Motor neuron (in vitro differentiated cells): ENCODE data around the gene MAFG. TPM values are rescaled to one million over a fixed set of nuclear protein-coding genes. Genes with fewer than 3 reads are reported as not detected.

ENCODE experiments used
- ATAC-seq, 8 experiments: fragments of 200-7000 bp; cut with Tn5 transposase; replicated peaks in 6 of 8; 2 replicates each; pipeline ENCODE4 v1.8.0; 2021; ENCODE audit warnings: mild to moderate bottlenecking in 8 of 8, moderate library complexity in 8 of 8
- H3K27ac ChIP-seq, 2 donors: fragments of 250-450 bp; sonication (Bioruptor Pico); 2 replicates each; pipeline ENCODE4 v1.9.0; 2021; ENCODE audit warnings: antibody characterized with exemption in 2 of 2, mild to moderate bottlenecking in 2 of 2, moderate library complexity in 1 of 2
- H3K4me1 ChIP-seq, 2 donors: fragments of 250-450 bp; sonication (Bioruptor Pico); replicated peaks in 1 of 2; 2 replicates each; pipeline ENCODE4 v1.6.1; 2021; ENCODE audit warnings: antibody characterized with exemption in 2 of 2, mild to moderate bottlenecking in 2 of 2, moderate library complexity in 1 of 2
- H3K4me3 ChIP-seq, 5 donors: fragments of 250-450 bp; sonication (Bioruptor Pico); 2 replicates each; pipeline ENCODE4 v1.9.0; 2021; ENCODE audit warnings: antibody characterized with exemption in 5 of 5, mild to moderate bottlenecking in 5 of 5, moderate library complexity in 4 of 5
- WGBS, 10 experiments: fragments of 450-650 bp; shearing (Covaris generic); methylation state at CpG; one replicate each; pipeline ENCODE4 v1.0.0; 2022; 5-methylcytosine and 5-hydroxymethylcytosine counted together
- in situ Hi-C, 9 experiments: fragments of 400-800 bp; cut with MboI; loops; one replicate each; pipeline ENCODE4 v1.15.0; 2021; ENCODE audit warnings: low sequenced_read_pairs in 9 of 9, low pct_unique_long_range_greater_than_20kb in 2 of 9; ENCODE audit not compliant: unreplicated experiment in 9 of 9
- total RNA-seq, 8 experiments: library from RNA; unstranded; fragments of 300-600 nt; gene quantifications; 2 replicates each; pipeline versions ENCODE4 v1.2.3 to v1.2.4, GENCODE V29; 2022

MAFG gene
- total RNA-seq, 8 experiments from 2014 or later, result 6.6 to 23.9 (median 15.4) TPM

DNA sequence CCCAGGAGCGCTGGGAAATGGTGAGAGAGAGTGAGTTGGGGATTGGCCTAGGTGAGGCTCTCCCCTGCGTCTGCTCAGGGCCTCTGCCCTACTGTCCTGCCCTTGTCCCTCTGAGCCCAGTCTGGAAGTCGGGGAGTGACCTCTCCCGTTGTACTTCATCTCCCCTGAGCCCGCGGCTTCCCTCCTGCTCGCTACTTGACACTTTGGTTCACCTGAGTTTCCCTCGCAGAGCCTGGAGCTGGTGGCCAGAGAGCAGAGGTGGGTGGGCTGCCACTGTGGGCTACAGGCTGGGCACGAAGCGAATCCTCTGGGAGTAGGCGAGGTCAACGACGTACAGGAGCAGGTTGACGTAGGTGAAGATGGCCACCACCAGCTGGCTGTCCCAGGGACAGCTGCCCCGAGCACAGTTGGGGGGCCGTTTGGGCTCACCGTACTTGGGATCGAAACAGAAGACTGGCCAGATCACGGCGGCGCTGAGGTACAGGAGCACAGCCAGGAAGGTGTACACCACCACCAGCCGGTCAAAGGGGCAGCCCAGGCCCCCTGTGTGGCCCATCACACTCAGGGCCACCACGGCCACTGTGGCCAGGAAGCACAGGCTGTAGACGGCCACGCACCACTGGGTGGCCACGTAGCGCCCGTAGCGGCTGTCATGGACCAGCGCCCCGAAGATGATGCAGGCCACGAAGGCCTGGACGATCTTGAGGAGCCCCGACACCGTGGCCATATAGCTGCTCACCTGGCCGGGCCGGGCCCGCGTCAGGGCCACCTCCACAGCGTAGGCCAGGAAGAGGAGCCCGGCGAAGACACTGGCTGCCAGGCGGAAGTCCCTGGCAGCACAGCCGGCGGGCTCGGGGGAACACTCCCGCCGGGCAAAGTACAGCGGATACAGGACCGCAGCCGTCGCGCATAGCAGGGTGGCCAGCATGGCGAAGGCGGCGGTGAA lies 13.3 kb upstream of the MAFG start:
- in situ Hi-C loops, result no loop called here
- no peak for ATAC-seq
- Histone ChIP-seq H3K4me3 (no peak overlapping the region), H3K4me1 (peaks cover 24 to 31% of the 10 kb centered on the region in 2 donors), H3K27ac (peak overlapping the region; percentile 49 to 78)
- WGBS, 10 experiments, result 83 to 100% (median 95%) methylated on average over 1 to 9 of the region's 56 CpGs; no CpG with 5 or more reads in 5 of the 10 experiments

DNA sequence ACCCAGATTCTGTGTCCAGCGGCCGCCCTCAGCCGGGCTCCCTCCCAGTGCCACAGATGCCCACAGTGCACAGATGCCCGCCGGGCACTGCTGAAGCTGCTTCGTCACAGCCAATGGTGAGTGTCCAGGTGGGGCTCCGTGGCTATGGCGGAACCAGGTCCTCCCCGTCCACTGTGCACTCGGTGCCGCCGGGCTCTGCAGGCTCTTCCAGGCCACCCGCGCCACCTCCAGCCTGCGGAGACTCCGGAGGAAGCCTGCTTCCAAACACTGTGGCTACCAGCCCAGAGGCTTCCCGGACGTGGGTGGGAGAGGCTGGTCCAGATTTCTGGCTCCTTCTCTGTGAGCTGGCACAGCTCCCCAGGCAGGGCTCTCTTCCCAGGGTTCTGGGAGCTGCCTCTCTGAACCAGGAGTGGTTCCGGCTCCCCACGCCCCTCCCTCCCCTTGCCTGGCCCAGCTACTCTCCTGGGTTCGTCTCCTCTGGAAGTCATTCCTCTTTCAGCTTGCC lies 12.4 kb upstream of the MAFG start:
- WGBS, 10 experiments, result 40 to 87% (median 80%) methylated on average over 1 to 7 of the region's 21 CpGs; no CpG with 5 or more reads in 7 of the 10 experiments
- H3K4me1 ChIP-seq, result peaks cover 28 to 34% of the 10 kb centered on the region in 2 donors
- in situ Hi-C loops, result no loop called here
- no peak overlapping the region for H3K27ac ChIP-seq
- no peak overlapping the region for H3K4me3 ChIP-seq
- ATAC-seq, result peak in 1 of 8 experiments; percentile 3

DNA sequence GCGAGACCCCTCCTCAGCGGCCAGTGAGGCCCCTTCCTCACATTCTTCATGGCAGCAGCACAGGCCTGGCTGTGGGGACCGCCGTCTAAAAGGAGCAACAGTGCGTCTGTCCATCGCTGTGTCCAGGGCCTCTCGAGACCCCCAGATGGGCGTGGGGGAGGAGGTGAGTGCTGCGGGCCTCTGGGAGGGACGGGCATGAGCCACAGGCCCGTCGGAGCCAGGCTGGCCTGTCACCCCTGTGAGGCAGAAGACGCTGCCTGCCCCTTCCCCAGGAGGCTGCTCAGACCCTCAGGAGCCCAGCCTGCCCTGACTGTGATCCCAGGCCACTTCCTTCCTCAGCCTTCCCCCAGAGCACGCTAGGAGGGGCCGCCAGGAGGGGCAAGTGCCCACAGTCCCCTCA lies 11.7 kb upstream of the MAFG start:
- peaks cover 28 to 34% of the 10 kb centered on the region in 2 donors for H3K4me1 ChIP-seq
- ATAC-seq, result no peak
- H3K27ac ChIP-seq, result no peak overlapping the region

DNA sequence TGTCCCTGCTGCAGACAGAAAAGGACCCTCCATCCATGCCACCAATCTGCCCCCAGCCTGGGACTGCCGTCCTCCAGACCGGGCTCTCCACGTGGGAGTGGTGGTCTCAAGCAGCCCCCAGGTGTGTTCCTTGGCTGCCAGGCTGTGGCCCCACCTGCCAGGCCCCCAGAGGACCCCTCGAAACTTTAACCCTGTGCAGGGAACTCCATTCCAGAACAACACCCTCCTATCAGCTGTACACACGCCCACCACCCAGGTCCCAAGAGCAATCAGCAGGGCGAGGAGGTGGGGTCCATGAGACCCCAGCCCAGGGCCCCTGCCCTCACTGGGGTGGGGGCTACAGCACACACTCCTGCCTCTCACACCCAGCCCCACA lies 8.2 kb upstream of the MAFG start:
- in situ Hi-C loops, result no loop called here

More for the DNA sequence above, 11.7 kb upstream of the MAFG start:
- in situ Hi-C loops, result no loop called here
- no peak overlapping the region for H3K4me3 ChIP-seq
- WGBS, 10 experiments, result no CpG with 5 or more reads among the region's 15 CpGs

DNA sequence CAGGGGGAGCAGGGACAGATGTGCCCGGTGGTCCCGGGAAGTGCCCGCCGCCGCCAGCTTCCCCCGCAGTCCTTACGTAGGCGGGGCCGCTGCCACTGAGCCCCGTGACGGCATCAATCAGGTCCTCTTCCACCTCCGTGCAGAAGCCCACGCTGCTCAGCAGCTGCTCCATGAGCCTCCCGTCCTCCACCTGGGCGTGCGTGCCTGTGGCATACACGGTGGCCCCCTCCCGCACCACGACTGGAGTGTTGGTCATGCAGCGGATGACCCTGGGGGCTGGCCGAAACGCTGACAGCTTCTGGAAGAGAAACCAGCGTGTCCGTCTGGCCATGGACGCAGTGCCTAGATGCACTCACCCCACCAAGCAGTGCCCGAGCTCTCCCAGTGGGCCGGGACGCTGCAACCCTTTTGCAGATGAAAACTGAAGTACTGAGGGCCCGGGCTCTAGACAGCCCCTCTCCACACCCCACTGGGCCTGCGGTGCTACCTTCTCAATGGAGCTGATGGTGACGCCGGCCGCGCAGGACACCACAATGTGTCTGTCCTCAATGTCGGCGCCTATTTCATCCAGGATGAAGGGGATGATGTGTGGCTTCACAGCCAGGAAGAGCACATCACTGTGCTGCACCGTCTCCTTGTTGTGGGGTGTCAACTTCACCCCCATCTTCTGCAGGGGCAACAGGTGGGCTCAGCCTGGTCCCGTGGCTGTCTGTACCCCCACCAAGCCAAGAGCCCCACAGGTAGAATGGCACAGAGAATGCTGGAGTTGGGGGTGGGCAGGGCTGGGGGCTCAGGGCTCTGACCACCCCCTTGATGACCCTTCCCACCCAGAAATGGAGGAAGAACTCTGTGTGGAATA lies 7.5 kb upstream of the MAFG start:
- peaks cover 18 to 20% of the 10 kb centered on the region in 2 donors for H3K4me1 ChIP-seq
- ATAC-seq, result no peak
- in situ Hi-C loops, result no loop called here
- H3K4me3 ChIP-seq, result no peak overlapping the region
- H3K27ac ChIP-seq, result no peak overlapping the region
- 67 to 100% (median 87%) methylated on average over 2 to 9 of the region's 38 CpGs; no CpG with 5 or more reads in 5 of the 10 experiments for WGBS, 10 experiments

More for the DNA sequence above, 8.2 kb upstream of the MAFG start:
- ATAC-seq, result no peak
- Histone ChIP-seq H3K27ac (no peak overlapping the region), H3K4me3 (peak overlapping the region; percentile 49 to 76 (median 64)), H3K4me1 (peaks cover 18 to 20% of the 10 kb centered on the region in 2 donors)
- WGBS, 10 experiments, result 80% methylated on average over 2 of the region's 6 CpGs; no CpG with 5 or more reads in 9 of the 10 experiments

DNA sequence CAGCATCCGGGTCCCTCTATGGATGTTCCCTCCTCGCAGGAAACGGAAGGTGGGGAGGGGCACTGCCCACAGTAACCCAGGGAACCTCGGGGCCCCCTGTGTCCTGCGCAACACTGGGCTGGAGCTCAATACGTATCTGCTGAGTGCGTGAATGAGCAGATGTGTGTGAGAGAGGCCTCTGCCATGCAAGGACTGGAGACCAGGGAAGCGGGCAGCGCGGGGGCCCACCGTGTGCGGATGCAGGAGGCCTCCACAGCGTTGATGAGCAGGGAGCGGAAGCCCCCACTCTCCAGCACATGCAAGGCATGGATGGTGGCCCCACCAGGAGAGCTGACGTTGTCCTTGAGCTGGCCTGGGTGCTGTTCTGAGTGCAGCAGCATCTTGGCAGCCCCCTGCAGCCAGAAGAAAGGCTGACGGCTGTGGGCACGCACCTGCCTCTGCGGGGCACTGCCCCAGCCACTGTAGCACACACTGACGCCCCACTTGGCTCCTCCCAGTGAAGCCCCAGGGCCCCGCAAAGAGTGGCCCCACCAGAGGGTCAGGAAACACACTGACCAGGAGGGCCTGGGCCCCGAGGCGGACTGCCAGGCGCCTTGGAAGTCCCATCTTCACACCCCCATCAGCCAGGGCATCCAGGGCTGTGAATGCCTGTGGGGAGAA lies 6.7 kb upstream of the MAFG start:
- no peak for ATAC-seq

DNA sequence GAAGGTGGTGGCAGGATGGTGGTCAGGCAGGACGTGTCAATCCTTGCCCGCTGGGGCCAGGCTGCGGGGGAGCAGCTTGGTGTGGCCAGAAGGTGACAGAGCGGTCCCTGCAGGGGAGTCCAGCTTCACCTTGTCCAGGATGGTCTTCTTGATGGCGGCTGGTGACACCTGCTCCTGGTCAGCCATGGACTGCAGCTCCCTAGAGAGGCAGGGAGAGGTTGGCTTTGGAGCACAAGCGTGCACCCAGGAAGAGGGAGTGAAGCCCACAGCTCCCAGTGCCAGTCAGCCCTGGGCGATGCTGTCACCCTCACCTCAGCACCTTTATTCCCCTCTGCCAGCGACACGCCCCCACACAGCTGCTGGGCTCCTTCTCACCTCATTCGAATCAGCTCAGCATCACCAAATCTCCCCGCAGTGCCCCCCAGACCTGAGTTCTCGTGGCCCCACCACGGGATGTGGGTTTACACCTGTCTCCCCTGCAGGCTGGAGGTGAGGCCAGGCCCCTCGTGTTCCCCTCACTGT lies 5.7 kb upstream of the MAFG start:
- WGBS, 10 experiments, result 60 to 97% (median 91%) methylated on average over 1 to 7 of the region's 14 CpGs; no CpG with 5 or more reads in 7 of the 10 experiments
- no peak for ATAC-seq
- in situ Hi-C loops, result no loop called here
- peaks cover 24 to 25% of the 10 kb centered on the region in 2 donors for H3K4me1 ChIP-seq
- no peak overlapping the region for H3K27ac ChIP-seq
- H3K4me3 ChIP-seq, result no peak overlapping the region

More for the DNA sequence above, 6.7 kb upstream of the MAFG start:
- no peak overlapping the region for H3K27ac ChIP-seq
- in situ Hi-C loops, result no loop called here
- peaks cover 17 to 18% of the 10 kb centered on the region in 2 donors for H3K4me1 ChIP-seq
- no peak overlapping the region for H3K4me3 ChIP-seq
- 91 to 94% methylated on average over 6 to 7 of the region's 23 CpGs; no CpG with 5 or more reads in 8 of the 10 experiments for WGBS, 10 experiments

DNA sequence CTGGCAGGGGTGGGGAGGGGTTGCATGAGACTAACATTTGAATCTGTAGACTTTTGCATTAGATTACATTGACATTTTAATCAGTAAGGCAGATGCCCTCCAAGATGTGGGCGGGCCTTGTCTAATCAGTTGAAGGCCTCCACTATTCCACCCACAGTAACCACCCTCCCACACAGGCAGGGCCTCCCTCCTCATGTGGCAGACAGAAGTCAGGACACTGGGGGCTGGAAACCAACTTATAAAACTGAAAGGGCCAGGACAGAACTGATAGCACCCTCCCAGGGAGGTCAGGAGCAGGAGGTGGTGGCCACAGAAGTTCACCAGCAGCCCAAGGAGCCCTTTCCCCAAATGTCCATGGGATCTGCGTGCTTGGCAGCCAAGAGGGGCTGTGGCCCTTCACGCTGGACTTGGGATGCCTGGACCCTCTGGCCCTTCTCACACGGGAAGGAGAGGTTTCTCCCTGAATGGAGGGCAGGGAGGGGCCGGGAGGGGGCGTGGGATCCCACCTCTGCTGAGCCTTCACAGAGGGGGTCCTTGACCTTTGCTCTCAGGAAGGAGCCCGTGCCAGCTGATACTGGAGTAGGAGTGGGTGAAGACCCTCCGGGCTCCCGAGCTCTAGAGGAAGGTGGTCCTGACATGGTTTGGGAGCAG lies 4.9 kb upstream of the MAFG start:
- no peak overlapping the region for H3K27ac ChIP-seq
- in situ Hi-C loops, result no loop called here
- 93 to 100% methylated on average over 1 to 3 of the region's 9 CpGs; no CpG with 5 or more reads in 8 of the 10 experiments for WGBS, 10 experiments
- peaks cover 16 to 18% of the 10 kb centered on the region in 2 donors for H3K4me1 ChIP-seq
- ATAC-seq, result no peak
- no peak overlapping the region for H3K4me3 ChIP-seq

DNA sequence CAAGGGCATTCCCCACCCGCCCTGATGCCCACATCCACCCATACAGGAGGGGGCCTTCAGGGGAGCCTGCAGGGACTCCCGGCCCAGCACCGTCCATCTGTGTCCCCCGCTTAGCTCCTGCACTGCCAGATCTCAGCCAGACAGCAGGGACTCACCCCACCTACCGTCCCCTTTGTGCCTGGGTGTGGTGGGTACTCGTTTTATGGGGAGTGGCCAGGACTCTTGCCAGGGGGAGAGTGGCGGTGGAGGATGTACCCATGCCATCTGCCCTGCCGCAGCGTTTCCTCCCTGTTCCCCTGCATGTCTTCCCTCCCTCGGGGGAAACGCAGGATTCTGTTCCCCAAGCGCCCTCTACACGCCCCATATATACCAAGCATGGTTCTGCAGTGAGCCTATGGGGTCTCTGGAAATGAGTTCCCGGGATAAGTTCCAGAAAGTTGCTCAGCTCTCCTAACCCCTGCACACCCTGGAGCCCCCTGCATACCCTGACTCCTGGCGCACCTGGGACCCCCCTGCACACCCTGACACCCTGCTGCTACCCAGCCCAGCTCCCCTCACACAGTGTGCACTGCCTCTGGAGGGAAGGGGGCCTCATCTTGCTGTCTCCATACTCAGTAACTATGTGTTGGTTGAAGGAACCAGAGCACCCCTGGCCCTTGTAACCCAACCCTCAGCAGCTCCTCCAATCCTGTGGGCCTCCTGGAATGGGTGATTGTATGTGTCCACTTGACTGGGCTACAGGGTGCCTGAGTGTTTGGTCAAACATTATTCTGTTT lies 4.2 kb upstream of the MAFG start:
- in situ Hi-C loops, result no loop called here
- no peak overlapping the region for H3K27ac ChIP-seq
- peaks cover 16 to 18% of the 10 kb centered on the region in 2 donors for H3K4me1 ChIP-seq
- WGBS, 10 experiments, result 15 to 83% methylated on average over 1 to 6 of the region's 15 CpGs; no CpG with 5 or more reads in 8 of the 10 experiments
- ATAC-seq, result no peak
- H3K4me3 ChIP-seq, result no peak overlapping the region

DNA sequence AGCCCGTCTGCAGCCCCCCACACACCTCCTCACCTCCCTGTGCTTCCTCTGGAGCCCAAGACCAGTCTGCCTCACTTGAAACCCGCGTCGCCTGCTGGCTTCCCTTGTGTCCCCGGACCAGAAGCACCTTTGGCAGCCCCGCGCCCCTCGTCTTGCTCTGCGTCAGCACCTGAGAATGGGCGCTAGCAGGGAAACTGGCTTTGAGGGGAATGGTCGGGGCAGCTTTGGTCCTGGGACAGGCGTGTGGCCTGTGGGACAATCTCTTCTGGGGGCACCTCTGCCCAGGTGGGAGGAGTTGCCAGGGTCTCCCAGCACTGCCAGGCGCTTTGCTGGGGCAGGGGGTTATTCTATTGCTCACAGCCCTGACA lies 3.6 kb upstream of the MAFG start:
- WGBS, 10 experiments, result 68 to 80% methylated on average over 2 to 9 of the region's 13 CpGs; no CpG with 5 or more reads in 8 of the 10 experiments
- no peak overlapping the region for H3K27ac ChIP-seq
- no peak for ATAC-seq
- H3K4me3 ChIP-seq, result no peak overlapping the region
- in situ Hi-C loops, result no loop called here
- peaks cover 18 to 19% of the 10 kb centered on the region in 2 donors for H3K4me1 ChIP-seq
